Stimulated activated CD4-positive, alpha-beta T cell treated with anti-CD3 and anti-CD28 coated beads, Interleukin-2, amount 100 ng/mL, for 24 hours (primary cell): ENCODE data around the gene FHOD3.
A peak's percentile ranks its signal among the peaks of the same experiment; 100 is the strongest.

Experiments used
- DNase-seq, 2 donors: peaks; one replicate each; pipeline ENCODE4 v3.0.0-alpha.2; 2020

FHOD3 gene

GRCh38 chr18:36297417-36298125 lies at the start of gene FHOD3:
Gene FHOD3, plus strand, starts transcription at chr18:36297713. Its CDS starts 123 bp downstream, at chr18:36297836.
- peak in 1 of 2 donors; percentile 24 for DNase-seq

GRCh38 chr18:36249392-36249791 lies 48.1 kb upstream of the FHOD3 start:
- DNase-seq = no peak

- no peak for DNase-seq
Measured at GRCh38 chr18:36250827-36251226, 46.7 kb upstream of the FHOD3 start.

GRCh38 chr18:36255072-36255698 lies 42.3 kb upstream of the FHOD3 start:
- DNase-seq = no peak

GRCh38 chr18:36256094-36256493 lies 41.4 kb upstream of the FHOD3 start:
- no peak for DNase-seq

- no peak for DNase-seq
Measured at GRCh38 chr18:36262971-36263370, 34.5 kb upstream of the FHOD3 start.

- no peak for DNase-seq
Measured at GRCh38 chr18:36264283-36264682, 33.2 kb upstream of the FHOD3 start.

GRCh38 chr18:36265015-36265414 lies 32.5 kb upstream of the FHOD3 start:
- DNase-seq = no peak

GRCh38 chr18:36269157-36269556 lies 28.4 kb upstream of the FHOD3 start:
- no peak for DNase-seq

GRCh38 chr18:36271153-36271552 lies 26.4 kb upstream of the FHOD3 start:
- DNase-seq = no peak

GRCh38 chr18:36273347-36273746 lies 24.2 kb upstream of the FHOD3 start:
- DNase-seq = no peak

GRCh38 chr18:36274083-36274715 lies 23.3 kb upstream of the FHOD3 start:
- no peak for DNase-seq

- no peak for DNase-seq
Measured at GRCh38 chr18:36275561-36275960, 22.0 kb upstream of the FHOD3 start.

GRCh38 chr18:36279001-36279400 lies 18.5 kb upstream of the FHOD3 start:
- DNase-seq = no peak

GRCh38 chr18:36281936-36282335 lies 15.6 kb upstream of the FHOD3 start:
- no peak for DNase-seq

- no peak for DNase-seq
Measured at GRCh38 chr18:36283448-36283847, 14.1 kb upstream of the FHOD3 start.

- no peak for DNase-seq
Measured at GRCh38 chr18:36284268-36284667, 13.2 kb upstream of the FHOD3 start.

- peak; percentile 7 to 33 for DNase-seq
Measured at GRCh38 chr18:36284671-36285295, 12.7 kb upstream of the FHOD3 start.

GRCh38 chr18:36287653-36288052 lies 9.9 kb upstream of the FHOD3 start:
- DNase-seq = no peak

- DNase-seq = no peak
Measured at GRCh38 chr18:36288689-36289088, 8.8 kb upstream of the FHOD3 start.

- DNase-seq = no peak
Measured at GRCh38 chr18:36294031-36294430, 3.5 kb upstream of the FHOD3 start.

GRCh38 chr18:36295214-36295613 lies 2.3 kb upstream of the FHOD3 start:
- DNase-seq = no peak

- no peak for DNase-seq
Measured at GRCh38 chr18:36295880-36296301, 1.6 kb upstream of the FHOD3 start.
